Measurements from ENCODE around the gene LENEP.
A peak's percentile ranks its signal among the peaks of the same experiment; 100 is the strongest.

LENEP gene

DNA sequence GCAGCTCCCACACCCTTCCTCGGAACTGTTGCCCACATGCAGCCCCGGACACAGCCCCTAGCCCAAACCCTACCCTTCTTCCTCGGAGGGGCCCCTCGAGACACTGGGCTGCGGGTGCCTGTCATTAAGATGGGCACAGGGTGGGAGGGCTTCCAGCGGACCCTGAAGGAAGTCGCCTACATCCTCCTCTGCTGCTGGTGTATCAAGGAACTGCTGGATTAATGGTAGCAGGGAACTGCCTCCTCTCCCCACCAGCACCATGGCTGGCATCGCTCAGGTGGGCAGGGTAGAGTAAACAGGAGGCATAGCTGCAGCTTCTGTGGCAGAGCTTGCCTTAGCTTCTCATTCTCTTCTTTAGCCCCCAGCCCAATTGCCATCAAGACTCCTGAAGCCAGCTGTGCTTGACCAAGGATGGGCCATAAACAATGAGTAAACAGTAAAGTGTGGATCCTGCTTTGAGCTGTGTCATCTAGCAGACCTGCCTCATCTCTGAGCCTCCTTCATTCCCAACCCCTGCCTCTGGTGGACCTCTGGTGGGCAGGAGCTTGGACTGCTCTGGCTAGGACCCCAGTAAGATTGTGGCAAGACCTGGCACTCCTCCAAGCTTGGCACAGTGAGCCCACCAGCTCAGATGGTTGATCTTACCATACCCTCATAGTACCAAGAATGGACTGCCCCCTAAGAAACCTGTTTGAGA lies at the start of gene LENEP:
TSS of gene LENEP (plus strand) at position 15 of the 697 bp plus-strand sequence. CDS start at position 37, 22 bp downstream.
- no peak for DNase-seq

DNA sequence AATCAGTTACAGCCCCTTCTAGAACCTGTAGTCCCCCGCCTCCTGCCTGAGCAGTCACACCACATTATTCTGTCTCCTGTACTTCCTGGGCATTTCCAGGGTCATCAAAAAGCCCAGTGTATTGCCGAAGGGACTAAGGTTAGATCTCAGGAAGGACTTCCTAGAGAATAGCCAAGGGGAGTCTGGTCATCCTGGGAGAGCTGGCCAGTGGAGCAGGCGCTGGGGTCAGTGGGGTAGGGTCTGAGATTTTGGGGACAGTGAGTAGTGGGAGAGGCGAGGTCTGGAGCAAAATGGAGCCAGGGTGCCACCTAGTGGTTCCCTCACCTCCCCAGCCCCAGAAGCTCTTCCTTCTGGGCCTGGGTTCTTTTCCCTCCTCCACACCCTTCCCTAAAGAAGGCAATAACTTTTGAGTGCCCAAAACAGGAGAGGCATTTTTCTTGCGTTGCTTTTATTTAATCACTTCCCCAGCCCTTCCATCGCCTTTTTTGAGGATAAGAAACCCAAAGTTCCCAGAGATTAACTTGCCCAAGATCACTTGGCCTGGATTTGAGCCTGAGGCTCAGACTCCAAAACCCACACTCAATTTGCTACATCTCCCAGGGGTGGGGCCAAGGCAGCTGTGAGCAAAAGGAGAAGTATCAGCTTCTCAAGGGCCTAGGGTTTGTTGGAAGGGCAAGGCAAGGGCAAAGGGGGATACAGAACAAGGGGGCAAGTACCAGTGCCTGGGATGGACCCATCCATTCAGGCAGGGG lies 49.6 kb upstream of the LENEP start:
- DNase-seq, result no peak

- DNase-seq, result no peak
These were observed 48.8 kb upstream of the LENEP start for GRCh38 chr1:154944401-154945159.

DNA sequence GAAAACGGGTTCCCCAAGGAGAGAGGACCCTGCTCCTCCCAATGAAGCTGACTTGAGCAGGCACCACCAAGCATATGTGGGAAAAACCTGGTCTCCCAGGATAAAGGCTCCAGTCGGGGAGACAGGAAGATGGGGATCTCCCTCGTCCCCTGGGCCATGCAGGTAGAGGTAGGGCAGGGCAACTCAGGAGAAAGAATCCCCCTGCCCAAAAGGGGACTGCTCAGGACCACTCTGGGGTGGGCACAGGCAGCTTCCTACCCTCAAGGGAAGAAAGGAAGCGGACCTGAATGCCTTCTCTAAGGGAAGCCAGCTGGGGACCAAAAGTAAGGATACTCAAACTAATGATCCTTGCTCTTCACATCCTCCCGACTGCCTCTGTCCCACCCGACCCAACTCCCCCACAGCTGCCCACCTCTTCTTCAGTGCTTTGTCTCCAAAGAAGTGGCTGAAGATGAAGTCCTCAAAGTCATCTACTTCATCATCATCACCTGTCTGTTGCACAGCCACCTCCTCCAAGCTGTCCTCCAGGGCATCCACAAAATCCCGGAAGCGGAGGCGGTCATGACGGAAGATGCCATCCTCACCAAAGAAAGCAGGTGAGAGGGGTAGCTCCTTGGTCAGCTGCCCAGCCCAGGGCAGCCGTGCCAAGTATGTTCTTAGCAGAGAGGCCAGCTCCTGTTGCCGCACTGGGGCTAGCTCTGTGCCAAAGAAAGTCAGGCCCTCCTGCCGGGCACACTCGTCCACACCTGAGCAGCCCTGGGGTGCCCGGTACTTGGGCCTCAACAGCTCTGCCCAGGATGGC lies 48.0 kb upstream of the LENEP start:
- no peak for DNase-seq

GRCh38 chr1:154945962-154946850 lies 47.2 kb upstream of the LENEP start:
- DNase-seq, result no peak

DNA sequence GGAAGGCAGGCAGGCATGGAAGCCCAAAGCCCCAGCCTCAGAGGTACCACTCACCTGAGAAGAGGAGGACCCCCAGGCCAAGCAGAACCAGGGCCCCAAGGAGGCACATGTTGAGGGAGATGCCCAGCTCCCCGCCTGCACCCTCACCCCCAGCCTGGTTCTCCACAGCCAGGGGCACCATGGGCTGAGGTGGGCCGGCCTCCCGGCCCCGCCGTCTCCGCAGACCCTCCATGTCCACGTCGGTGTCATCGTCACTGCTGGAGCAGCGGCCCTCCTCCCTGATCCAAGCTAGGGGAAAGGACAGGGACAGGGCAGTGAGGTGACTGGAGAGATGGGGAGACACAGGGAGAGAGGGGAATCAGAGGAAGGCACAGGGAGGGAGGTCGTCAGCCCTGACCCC lies 45.3 kb upstream of the LENEP start:
- no peak for DNase-seq

DNA sequence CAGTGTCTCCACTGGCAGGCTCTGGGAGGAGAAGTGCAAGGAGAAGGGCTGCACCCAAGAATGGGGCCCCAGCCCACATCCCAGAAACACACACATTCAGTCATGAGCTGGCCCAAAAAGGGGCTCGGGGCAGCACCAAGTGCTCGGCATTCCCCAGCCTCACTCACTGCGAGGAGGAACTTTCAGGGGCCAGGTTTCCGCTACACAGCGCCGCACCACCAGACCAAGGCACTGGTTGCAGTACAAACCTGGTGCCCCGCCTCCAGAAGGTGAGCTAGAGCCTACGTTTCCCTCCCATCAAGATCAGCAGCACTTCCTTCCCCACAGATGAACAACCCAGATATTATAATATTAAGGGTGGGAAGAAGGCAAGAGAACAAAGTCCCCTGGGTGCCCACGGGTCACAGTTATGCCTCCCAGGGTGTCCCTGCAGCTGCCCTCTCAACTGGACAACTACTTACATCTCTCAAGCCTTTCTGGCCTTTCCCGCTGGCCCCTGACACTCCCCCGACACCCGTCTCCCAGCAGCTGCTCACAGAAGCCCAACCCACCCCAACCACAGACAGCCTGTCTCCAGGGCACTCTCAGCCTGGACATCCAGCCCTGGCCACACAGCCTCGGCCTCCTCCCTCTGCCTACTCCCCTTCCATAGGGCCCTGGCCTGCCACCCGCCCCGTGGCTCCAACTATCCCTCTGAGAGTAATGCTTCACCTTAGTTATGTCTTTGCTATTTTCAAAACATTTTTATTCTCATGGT lies 41.3 kb upstream of the LENEP start:
- no peak for DNase-seq

DNA sequence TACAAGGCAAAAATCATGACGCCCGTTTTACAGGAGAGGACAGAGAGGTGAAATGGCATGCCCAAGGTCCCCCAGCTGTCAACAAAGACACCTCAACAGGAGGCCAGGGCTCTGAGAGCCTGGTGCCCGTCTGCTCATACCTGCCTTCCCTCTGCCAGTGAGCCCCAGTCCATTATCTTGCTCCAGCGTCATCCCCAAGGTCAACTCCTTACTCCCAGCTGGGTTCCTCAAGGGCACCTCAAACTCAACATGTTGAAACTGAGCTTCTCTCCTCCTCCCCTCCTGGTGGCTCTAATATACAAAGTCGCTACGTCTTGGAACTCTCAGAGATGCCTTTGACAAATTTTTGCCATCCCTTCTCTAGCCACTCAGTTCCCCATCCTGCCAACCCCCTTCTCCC lies 40.7 kb upstream of the LENEP start:
- DNase-seq, result no peak

- DNase-seq, result no peak
These were observed 39.8 kb upstream of the LENEP start for GRCh38 chr1:154953611-154954038.

DNA sequence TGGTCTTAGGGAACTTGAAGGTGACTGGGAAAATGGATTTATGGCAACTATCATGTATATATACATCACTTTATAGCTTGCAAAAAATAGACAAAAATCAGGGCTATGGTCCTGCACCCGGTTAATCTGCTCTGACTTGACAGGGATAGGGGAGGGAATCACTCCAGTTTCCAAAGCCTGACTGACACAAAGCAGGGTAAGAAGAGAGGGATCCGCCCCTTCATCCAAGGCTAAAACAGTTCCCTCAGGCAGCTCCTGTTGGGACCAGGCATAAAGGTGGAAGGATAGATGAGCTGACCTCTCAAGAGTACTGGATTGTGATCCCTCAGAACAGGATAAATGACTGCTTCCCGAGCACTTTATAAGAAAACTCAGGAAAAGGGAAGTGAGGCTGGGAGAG lies 38.8 kb upstream of the LENEP start:
- no peak for DNase-seq

DNA sequence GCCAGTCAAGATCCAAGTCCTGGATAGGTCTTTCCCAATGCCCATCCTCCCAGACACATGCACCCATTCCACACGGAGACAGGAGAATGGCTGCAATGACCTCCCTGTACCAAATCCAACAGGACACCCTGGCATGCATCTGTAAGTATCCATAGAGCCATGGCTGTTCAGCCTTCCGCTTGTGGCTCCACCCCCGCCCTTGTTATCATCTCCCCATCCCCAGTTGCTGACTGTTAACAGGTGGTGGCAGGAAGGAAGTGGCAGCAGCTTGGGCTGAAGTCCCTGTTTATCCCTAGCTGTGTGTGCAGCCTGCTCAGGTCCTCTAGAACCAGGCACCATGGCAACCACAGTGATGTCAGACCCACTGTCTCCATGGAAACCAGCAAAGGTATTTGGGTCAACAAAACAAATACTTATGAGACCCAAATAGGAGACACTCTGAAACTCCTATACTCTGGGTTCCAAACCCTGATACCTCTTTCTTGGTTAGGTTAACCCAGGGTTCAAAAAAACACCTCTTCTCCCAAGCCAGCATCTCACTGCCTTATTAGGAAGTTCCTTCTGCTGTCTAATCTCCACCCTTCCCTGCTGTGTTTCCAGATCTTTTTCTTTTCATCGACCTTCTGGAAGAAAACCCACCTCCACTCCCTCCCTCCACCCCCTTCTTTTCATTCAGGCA lies 38.2 kb upstream of the LENEP start:
- no peak for DNase-seq

DNA sequence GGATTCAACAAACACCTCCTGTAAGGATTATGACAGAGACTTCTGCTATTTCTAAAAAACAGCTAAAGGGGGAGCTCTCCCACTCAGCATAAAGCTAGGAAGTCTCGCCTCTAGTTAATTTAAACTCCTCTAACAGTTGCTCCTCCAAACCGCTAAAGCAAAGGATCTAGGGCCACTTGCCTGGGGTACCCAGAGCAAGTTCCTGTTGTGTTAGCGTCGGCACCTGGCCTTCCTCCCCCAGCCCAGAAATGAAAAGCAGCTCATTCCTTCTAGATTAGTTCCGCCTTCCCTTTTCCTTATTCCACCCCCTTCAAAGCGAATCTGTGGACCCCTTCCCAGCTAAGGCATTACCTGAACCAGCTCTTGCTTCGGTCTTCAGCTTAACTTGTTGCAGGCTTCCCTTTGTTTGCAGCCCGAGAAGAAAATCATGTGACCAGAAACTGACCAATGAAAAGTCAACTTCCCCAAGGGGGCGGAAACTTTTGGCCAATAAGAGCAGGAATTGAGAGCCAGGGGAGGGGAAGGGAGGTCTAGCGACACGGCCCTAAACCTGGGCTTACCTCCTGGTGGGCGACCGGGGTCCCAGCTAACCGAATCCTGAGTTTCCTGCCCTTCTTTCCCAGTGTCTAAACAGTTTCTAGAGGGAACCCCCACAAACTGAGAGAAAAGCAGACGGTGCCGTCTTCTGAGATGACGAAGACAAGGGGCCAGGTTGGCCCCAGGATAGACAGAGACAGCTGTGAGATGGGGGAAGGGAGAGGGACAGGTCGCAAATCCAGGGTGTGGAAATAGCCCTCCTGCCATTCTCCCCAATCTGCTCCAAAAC lies 37.5 kb upstream of the LENEP start, which contains the start of gene PBXIP1:
TSS of gene PBXIP1 (minus strand) at position 382 of the 826 bp plus-strand sequence. CDS start 2,378 bp downstream, outside the sequence.
- DNase-seq, result peak; percentile 77

GRCh38 chr1:154956544-154956941 lies 36.8 kb upstream of the LENEP start:
- no peak for DNase-seq

- no peak for DNase-seq
These were observed 36.2 kb upstream of the LENEP start for GRCh38 chr1:154957091-154957657.

GRCh38 chr1:154958036-154958435 lies 35.4 kb upstream of the LENEP start:
- no peak for DNase-seq

DNA sequence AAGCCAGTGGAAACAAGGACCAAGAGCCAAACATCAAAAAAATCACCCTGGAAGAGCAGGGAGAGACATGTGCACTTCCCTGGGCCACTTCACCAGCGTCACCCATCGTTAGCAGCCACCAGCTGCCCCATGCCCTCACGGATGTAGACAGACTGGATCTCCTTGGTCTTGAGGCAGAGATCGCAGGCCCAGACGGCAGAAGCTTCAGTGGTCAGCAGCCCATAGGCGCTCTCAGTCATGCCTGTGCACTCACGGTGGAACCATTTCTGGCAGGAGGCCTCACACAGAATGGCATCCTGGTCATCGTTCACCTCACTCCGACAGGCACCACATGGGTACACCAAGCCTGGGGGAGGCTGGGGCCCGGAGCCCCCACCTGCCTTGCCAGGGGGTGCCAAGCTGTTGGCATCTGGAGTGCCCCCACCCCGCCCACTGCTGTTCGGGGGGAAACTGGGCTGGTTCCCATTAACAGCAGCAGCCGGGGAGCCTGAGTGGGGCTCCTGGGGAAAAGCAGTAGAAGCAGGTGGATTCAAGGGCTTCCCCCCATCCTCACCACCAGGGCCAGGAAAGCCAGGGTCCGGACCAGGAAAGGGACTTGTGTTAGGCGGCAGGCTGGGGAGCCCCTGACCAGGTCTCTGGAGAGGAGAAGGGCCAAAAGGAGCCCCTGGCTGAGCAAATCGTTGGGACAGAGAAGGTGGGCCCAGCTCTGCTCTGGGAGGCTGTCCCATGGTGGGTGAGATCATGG lies 34.5 kb upstream of the LENEP start:
- DNase-seq, result no peak

- DNase-seq, result no peak
These were observed 34.0 kb upstream of the LENEP start for GRCh38 chr1:154959426-154959780.

- DNase-seq, result no peak
These were observed 32.8 kb upstream of the LENEP start for GRCh38 chr1:154960446-154961136.
